Adrenal gland (tissue), 12 donors: ENCODE measurements around the gene TRAPPC10. TPM values are rescaled to one million over a fixed set of nuclear protein-coding genes. Genes with fewer than 3 reads are reported as not detected.

Experiments
- DNase-seq, 7 donors: peaks; one replicate each; pipeline ENCODE4 v3.0.0-alpha.2; 2019 to 2020
- H3K27ac ChIP-seq, 5 donors: fragments of 200-600 bp; sonication (generic) in 4 of 5; 1 replicate in 3 of 5; 2 replicates in 2 of 5; pipeline versions ENCODE4 v1.5.1 to v1.8.0; 2016 to 2020; ENCODE audit warnings: mild to moderate bottlenecking in 1 of 5
- H3K27me3 ChIP-seq: fragments of 200-600 bp; 2 replicates; pipeline ENCODE4 v1.8.0; 2021
- H3K36me3 ChIP-seq, 2 donors: fragments of 200-600 bp; replicated peaks in 1 of 2; 1 replicate in 1 of 2; 2 replicates in 1 of 2; pipeline versions ENCODE4 v1.5.1 to v1.8.0; 2018 to 2022
- H3K4me1 ChIP-seq, 2 donors: fragments of 200-600 bp; replicated peaks in 1 of 2; 1 replicate in 1 of 2; 2 replicates in 1 of 2; pipeline versions ENCODE4 v1.5.1 to v1.8.0; 2018 to 2021
- H3K4me3 ChIP-seq, 4 donors: fragments of 200-600 bp; sonication (generic) in 3 of 4; one replicate each; pipeline ENCODE4 v1.5.1; 2016 to 2018
- H3K9me3 ChIP-seq, 3 donors: fragments of 200-600 bp; sonication (generic) in 1 of 3; replicated peaks in 1 of 3; 1 replicate in 2 of 3; 2 replicates in 1 of 3; pipeline versions ENCODE4 v1.5.1 to v1.8.0; 2016 to 2021
- POLR2A ChIP-seq, 2 donors: fragments of 450-650 bp; IDR thresholded peaks; one replicate each; pipeline ENCODE4 v1.6.1; 2017; ENCODE audit warnings: antibody characterized with exemption in 2 of 2, mild to moderate bottlenecking in 2 of 2, moderate library complexity in 1 of 2
- WGBS, 4 donors: extraction: QIAGEN DNeasy Blood & Tissue Kit in 2 of 4; methylation state at CpG; one replicate each; pipeline versions ENCODE4 v1.1.5 to v1.1.7; 2013 to 2017; 5-methylcytosine and 5-hydroxymethylcytosine counted together
- intact Hi-C, 2 donors: fragments of 100-400 bp; cut with DNase I; formaldehyde crosslinking; loops; one replicate each; pipeline versions ENCODE4 v1.14.1 to v1.15.0; 2022 to 2023
- polyA plus RNA-seq, 3 donors: library from polyadenylated mRNA; stranded (reverse); fragments of 200-250 nt in 2 of 3; fragments of 350-450 nt in 1 of 3; fragmentation: Illumina TruSeq in 1 of 3; extraction: RNeasy Lipid Tissue Mini Kit (QIAGEN cat#74804) in 1 of 3; gene quantifications; one replicate each; pipeline ENCODE4 v1.2.3, GENCODE V29; 2013 to 2014
- total RNA-seq, 9 donors: library from RNA; depleted of rRNA in 4 of 9; stranded (reverse); fragments of >200 nt in 4 of 9; fragments of 120-200 nt in 1 of 9; fragmentation: NEBNext Ultra II Directional in 1 of 9; extraction: Animal tissue kit (Norgen Biotek cat#: 25700) in 1 of 9; gene quantifications; one replicate each; pipeline versions ENCODE4 v1.1.0 to v1.2.4, GENCODE V29; 2013 to 2023
- TF ChIP-seq, protein P1 (sequence below), 6 experiments: fragments of 450-650 bp in 4 of 6; fragments of 200-600 bp in 2 of 6; sonication (generic) in 1 of 6; IDR thresholded peaks; 1 replicate in 5 of 6; 2 replicates in 1 of 6; pipeline versions ENCODE4 v1.5.1 to v1.8.0; 2016 to 2021; ENCODE audit warnings: antibody characterized with exemption in 6 of 6, mild to moderate bottlenecking in 2 of 6, moderate library complexity in 1 of 6
- donor health status: healthy with polysubstance abuse.
- donor health status: Bipolar disorder and iron deficiency.
- donor health status: DM: yes; HTN: yes; CAD: no.
- donor health status: DM: no; HTN: no; CAD: no.
- donor health status: DM: no; HTN: no; CAD: no.
- donor health status: DM: yes; HTN: yes; CAD: no.

Gene TRAPPC10
- total and polyA plus RNA-seq, 12 donors: 5.2 to 34.3 (median 24.7) TPM

DNA sequence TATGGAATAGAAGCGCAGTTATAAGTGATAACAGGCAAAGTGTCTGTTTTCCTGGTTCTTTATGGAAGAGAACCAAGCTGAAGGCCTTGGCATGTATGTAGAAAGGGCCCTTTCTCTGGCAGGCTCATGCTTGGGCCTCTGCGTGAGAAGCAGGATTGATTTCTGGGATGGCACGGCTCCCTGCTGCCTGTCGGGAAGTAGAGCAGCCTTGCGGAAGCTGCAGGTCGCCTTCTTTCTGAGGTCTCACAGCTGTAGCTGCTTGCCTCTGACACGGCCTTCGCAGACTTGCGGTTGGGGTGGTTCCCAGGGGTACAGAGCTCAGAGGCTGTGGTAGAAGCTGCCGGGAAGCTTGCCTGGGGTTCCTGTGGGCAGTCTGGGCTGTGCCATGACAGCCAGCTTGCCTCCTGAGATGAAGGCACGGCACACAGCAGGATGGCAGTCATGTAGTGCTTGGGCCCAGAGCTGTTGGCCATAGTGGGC lies 39.4 kb downstream of the TRAPPC10 start:
- TF ChIP-seq, protein P1, sequence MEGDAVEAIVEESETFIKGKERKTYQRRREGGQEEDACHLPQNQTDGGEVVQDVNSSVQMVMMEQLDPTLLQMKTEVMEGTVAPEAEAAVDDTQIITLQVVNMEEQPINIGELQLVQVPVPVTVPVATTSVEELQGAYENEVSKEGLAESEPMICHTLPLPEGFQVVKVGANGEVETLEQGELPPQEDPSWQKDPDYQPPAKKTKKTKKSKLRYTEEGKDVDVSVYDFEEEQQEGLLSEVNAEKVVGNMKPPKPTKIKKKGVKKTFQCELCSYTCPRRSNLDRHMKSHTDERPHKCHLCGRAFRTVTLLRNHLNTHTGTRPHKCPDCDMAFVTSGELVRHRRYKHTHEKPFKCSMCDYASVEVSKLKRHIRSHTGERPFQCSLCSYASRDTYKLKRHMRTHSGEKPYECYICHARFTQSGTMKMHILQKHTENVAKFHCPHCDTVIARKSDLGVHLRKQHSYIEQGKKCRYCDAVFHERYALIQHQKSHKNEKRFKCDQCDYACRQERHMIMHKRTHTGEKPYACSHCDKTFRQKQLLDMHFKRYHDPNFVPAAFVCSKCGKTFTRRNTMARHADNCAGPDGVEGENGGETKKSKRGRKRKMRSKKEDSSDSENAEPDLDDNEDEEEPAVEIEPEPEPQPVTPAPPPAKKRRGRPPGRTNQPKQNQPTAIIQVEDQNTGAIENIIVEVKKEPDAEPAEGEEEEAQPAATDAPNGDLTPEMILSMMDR (IDR thresholded peaks at IDR 0.05): no peak
- TF ChIP-seq POLR2A (IDR thresholded peaks at IDR 0.05): no peak
- peaks cover 6 to 35% of the 10 kb centered on the region in 2 donors for H3K4me1 ChIP-seq
- no peaks in the 10 kb centered on the region for H3K27me3 ChIP-seq
- peaks cover 0 to 11% of the 10 kb centered on the region in 2 donors for H3K36me3 ChIP-seq
- no peaks in the 10 kb centered on the region for H3K9me3 ChIP-seq
- WGBS, 4 donors: 51 to 58% (median 56%) methylated on average over 5 to 11 of the region's 11 CpGs
- H3K27ac ChIP-seq: peak overlapping the region in 4 of 5 donors; percentile 52 to 85 (median 67)
- intact Hi-C loops: loop anchor here in 1 of 2 donors (5.0 kb wide), 1 partner anchor 34 kb away; no protein-coding TSS in a partner anchor
- peak; percentile 33 to 84 (median 75) for DNase-seq
- no peak overlapping the region for H3K4me3 ChIP-seq

DNA sequence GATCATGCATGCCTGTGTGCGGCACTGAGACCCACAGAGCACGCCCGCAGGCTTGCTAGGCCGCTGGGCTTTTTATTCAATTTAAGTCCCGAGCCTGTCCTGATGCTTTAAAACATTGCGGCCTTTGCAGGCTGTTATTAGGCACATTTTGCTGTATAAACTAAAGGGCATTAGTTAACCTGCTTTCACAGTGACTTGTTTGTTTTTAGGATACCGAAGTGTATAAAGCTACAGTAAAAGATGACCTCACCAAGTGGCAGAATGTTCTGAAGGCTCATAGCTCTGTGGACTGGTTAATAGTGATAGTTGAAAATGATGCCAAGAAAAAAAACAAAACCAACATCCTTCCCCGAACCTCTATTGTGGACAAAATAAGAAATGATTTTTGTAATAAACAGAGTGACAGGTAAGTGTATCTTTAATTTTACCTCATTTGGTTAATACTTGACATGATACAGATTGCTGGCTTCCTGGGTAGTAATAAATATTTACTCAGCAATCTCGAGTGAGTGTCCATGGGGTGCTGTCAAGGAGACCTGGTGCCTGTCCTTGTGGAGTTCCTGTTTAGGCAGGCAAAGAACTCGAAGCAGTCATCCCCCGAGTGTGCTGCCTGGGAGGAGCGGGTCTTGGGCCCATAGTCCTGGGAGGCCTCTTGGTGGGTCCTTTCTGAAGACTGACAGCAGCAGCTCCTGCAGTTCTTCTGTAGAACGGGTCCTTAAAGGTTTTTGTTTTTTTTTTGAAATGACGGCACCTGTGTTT lies 40.1 kb downstream of the TRAPPC10 start:
- 63 to 67% (median 67%) methylated on average over 11 to 14 of the region's 14 CpGs for WGBS, 4 donors
- DNase-seq: peak in 4 of 7 donors; percentile 23 to 51 (median 27)

DNA sequence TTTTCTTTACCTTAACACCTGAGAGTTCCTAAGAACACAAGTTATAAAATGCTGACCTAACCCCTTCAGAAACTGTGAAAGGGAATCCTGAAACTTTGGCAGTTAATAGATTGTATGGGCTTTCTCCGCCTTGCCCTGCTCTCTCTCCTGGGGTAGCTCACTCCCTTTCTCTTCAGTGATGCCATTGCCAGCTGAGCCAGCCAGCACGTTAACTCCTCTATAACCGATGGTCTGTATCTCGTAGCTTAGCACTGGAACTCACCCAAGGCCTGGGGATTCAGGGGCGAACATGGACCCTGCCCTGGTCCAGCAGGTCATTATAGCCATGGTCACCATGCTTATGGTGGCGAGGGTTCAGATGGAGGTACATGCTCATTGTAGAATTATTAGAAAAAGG lies 40.7 kb downstream of the TRAPPC10 start:
- no peak for TF ChIP-seq POLR2A (IDR thresholded peaks at IDR 0.05)
- TF ChIP-seq, protein P1 (IDR thresholded peaks at IDR 0.05): no peak
- Histone ChIP-seq H3K9me3 (no peaks in the 10 kb centered on the region), H3K27me3 (no peaks in the 10 kb centered on the region), H3K4me3 (no peak overlapping the region), H3K4me1 (peaks cover 6 to 35% of the 10 kb centered on the region in 2 donors), H3K27ac (peak overlapping the region in 2 of 5 donors; percentile 76 to 85), H3K36me3 (peaks cover 0 to 11% of the 10 kb centered on the region in 2 donors)
- intact Hi-C loops: loop anchor here in 1 of 2 donors (5.0 kb wide), 1 partner anchor 36 kb away; no protein-coding TSS in a partner anchor
- WGBS, 4 donors: 77 to 84% (median 79%) methylated on average over 6 of the region's 6 CpGs
- DNase-seq: peak in 1 of 7 donors; percentile 36

More for the DNA sequence above, 40.1 kb downstream of the TRAPPC10 start:
- peak overlapping the region in 4 of 5 donors; percentile 52 to 85 (median 67) for H3K27ac ChIP-seq
- no peaks in the 10 kb centered on the region for H3K27me3 ChIP-seq
- H3K4me1 ChIP-seq: peaks cover 6 to 35% of the 10 kb centered on the region in 2 donors
- TF ChIP-seq, protein P1 (IDR thresholded peaks at IDR 0.05): no peak
- TF ChIP-seq POLR2A (IDR thresholded peaks at IDR 0.05): no peak
- H3K4me3 ChIP-seq: no peak overlapping the region
- peaks cover 0 to 11% of the 10 kb centered on the region in 2 donors for H3K36me3 ChIP-seq
- intact Hi-C loops: loop anchor here in 1 of 2 donors (5.0 kb wide), 1 partner anchor 35 kb away; no protein-coding TSS in a partner anchor
- no peaks in the 10 kb centered on the region for H3K9me3 ChIP-seq

DNA sequence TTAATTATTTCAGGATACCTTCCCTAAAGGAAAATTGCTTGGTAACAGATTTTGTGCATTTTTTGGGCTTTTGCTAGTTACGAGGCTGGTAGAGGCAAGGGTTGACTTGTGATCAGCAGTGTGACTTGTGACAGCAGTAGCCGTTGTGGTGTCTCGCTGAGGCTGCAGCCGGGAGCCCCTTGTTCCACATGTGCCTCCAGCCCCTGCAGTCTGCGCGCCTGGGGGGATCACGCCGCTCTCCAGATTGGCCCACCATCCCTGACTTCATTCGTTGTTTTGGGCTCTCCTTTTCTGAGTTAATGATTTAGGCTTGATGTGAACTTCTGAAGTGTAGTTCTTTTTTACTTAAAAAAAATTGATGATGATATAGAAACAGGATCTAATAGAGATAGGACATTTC lies 41.5 kb downstream of the TRAPPC10 start:
- Histone ChIP-seq H3K9me3 (no peaks in the 10 kb centered on the region), H3K27ac (no peak overlapping the region), H3K36me3 (peaks cover 0 to 11% of the 10 kb centered on the region in 2 donors), H3K4me3 (no peak overlapping the region), H3K4me1 (peaks cover 6 to 35% of the 10 kb centered on the region in 2 donors), H3K27me3 (no peaks in the 10 kb centered on the region)
- peak in 1 of 7 donors; percentile 18 for DNase-seq
- TF ChIP-seq POLR2A (IDR thresholded peaks at IDR 0.05): no peak
- TF ChIP-seq, protein P1 (IDR thresholded peaks at IDR 0.05): no peak
- intact Hi-C loops: loop anchor here in 1 of 2 donors (5.0 kb wide), 1 partner anchor 36 kb away; no protein-coding TSS in a partner anchor
- 96 to 99% (median 97%) methylated on average over 9 of the region's 9 CpGs for WGBS, 4 donors
